Activated T-cell treated with anti-CD3 and anti-CD28 coated beads for 1 hour (primary cell): ENCODE data around the gene HPCA.

Source experiments
- DNase-seq: peaks from one replicate; pipeline ENCODE4 v3.0.0-alpha.2; 2020; ENCODE audit warnings: low read depth

HPCA gene

GRCh38 chr1:32890516-32891240 is 4.4 kb downstream of the HPCA start:
- DNase-seq, result no peak

GRCh38 chr1:32891241-32891570 is 4.9 kb downstream of the HPCA start:
- DNase-seq, result no peak

DNA sequence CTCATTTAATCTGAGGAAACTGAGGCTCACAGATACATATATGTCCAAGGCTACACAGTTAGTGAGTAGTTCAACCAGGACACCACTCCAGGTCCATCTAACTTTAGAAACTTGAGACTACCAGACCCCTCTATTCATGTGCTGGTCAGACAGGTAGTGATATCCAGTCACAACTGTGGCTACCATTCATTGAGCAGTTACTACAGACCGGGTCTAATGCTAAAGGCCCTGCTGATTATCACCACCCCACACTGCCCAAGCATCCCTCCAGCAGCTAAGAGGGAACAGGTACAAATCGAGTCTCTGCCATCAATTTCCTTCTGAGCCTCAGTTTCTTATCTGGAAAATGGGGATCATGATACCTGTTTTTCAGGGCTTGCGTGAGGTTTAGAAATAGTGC is 5.3 kb downstream of the HPCA start:
- DNase-seq, result no peak

GRCh38 chr1:32892368-32893197 is 6.3 kb downstream of the HPCA start:
- no peak for DNase-seq

DNA sequence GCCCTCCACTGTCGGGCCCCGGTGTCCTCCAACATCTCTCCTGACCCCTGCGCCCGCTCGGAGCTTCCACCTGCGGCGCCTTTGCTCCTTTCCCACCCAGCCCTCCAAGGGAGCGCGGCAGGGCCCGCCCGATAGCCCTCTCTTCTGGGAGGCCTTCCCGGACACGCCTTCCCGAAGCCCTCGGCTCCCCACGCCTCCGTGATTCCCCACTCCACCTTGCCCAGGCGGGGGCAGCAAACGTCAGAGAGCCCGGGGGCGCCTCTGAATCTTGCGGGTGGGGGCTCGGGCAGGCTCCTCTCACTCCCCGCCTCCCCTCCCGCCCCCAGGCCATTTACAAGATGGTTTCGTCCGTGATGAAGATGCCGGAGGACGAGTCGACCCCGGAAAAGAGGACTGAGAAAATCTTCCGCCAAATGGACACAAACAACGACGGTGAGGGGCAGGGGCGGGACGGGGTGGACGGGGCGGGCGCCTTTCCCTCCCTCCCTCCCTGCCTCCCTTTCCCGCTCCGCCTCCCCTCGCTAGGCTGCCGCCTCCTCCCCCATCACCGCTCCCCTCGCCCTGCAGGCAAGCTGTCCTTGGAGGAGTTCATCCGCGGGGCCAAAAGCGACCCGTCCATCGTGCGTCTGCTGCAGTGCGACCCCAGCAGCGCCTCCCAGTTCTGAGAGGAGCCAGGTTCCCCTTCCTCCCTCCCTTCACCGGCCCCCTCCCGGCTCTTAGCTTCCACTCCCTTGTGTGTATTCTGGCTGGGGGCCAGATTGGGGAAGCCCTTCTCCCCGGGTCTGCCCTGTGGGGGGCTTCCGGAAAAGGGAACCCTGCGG is 7.1 kb downstream of the HPCA start:
- no peak for DNase-seq

GRCh38 chr1:32894019-32894600 is 7.8 kb downstream of the HPCA start:
- no peak for DNase-seq

GRCh38 chr1:32894681-32895080 is 8.4 kb downstream of the HPCA start:
- DNase-seq, result no peak

DNA sequence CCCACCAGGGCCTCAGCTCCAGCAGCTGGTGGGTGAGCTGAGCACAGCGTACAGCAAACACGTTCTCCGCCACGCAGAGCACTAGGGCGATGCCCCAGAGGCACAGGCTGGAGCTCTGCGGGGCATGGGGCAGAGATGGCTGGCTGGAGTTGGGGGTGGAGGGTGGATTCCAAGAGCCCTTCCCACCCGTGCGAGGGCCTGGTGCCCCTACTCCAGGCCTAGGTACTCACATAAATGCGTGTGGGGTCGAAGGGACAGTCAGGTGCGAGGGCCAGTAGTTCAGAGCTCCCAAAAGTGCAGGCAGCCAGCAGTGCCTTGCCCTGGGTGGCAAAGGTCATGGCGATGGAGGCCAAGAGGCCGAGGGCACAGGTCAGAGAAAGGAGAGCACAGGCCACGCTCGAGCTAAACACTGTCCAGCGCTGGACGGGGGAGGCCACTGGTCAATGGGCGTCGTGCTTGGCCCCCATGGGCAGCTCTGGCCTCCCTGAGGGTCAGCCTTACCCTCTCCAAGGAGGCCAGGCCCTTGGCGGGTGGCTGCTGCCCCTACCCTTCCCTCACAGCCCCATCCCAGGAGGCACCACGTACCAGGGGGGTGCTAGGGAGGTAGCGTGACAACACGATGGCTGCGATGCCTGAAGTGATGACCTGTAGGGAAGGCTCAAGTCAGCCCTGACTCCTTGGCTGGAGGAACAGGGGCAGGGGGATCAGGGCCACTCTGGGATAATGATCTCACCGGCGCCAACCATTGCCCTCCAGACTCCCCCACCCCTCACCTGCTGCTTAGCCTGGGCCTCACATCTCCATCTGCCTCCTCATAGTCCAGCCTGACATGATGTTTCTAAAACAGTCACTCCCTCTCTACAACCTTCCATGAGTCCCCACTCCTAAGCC is 9.3 kb downstream of the HPCA start:
- no peak for DNase-seq

DNA sequence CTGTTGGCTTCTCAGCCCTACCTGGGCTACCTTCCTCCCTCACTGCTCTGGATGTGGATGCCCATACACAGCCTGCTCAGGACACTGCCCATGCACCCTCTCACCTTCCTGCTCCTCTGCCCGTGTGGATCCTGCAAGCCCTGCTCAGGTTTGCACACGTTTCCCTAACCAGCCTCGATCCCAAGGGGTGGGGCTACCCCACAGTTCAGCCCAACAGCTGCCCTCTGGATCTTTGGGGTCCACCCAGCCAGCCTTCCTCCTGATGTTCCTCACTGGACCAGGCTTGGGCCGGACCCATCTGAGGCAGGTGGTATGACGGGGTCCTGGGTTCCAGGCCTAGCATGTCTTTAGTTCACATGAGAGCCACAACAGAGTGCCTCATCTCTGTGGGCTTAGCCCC is 10.2 kb downstream of the HPCA start:
- DNase-seq, result no peak

- no peak for DNase-seq
These were observed 11.1 kb downstream of the HPCA start for GRCh38 chr1:32897082-32898049.

GRCh38 chr1:32898056-32898455 is 11.8 kb downstream of the HPCA start:
- no peak for DNase-seq

- DNase-seq, result no peak
These were observed 12.7 kb downstream of the HPCA start for GRCh38 chr1:32898958-32899357.

- no peak for DNase-seq
These were observed 13.4 kb downstream of the HPCA start for GRCh38 chr1:32899586-32900296.

GRCh38 chr1:32900371-32900955 is 14.2 kb downstream of the HPCA start:
- DNase-seq, result no peak

- no peak for DNase-seq
These were observed 14.9 kb downstream of the HPCA start, which contains the start of gene TMEM54 for GRCh38 chr1:32900956-32901822. TSS of gene TMEM54 (minus strand) at chr1:32901389. CDS start at chr1:32901238, 151 bp downstream.

GRCh38 chr1:32901823-32902534 is 15.7 kb downstream of the HPCA start:
- no peak for DNase-seq

- DNase-seq, result no peak
These were observed 16.2 kb downstream of the HPCA start for GRCh38 chr1:32902535-32902920.
